ENCODE results near the gene RBBP8. TPM values are rescaled to one million over a fixed set of nuclear protein-coding genes. Genes with fewer than 3 reads are reported as not detected.

Gene RBBP8
- total and polyA plus RNA-seq, 2 experiments from 2014 or later = 13.1 to 25.7 TPM

DNA sequence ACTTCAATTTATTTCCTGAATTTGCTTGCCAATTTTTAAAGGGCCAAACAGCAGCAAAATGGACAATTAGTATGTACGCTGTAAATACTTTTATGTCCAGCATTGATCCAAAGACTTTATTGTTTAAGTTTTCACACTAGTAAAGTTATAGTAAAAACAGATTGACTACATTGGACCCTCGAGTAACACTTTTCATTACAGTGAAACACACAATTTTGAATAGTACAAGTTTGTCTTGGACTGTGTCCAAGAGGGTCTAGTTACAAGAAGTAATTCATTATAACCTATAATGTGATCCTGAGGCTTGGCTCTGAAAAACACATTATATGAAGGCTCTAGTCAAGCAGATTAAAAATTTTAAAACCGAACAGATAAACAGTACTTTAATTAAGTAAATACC lies 11.4 kb upstream of the RBBP8 start:
- 43% methylated on average over 3 of the region's 3 CpGs for WGBS (ENCODE audit: low lambda C conversion rate, missing lambda C conversion rate)
- Histone ChIP-seq H2AFZ (no peak overlapping the region), H3K9me2 (replicated peaks; ENCODE audit: insufficient read depth) (no peaks in the 10 kb centered on the region), H4K20me1 (ENCODE audit: insufficient read depth, poor library complexity, severe bottlenecking) (no peaks in the 10 kb centered on the region), H3K4me3 (no peak overlapping the region), H3K79me2 (no peaks in the 10 kb centered on the region), H3K27ac (no peak overlapping the region), H3K4me2 (no peak overlapping the region), H3K9me3 (ENCODE audit: low read depth) (no peaks in the 10 kb centered on the region), H3K4me1 (ENCODE audit: insufficient read depth) (no peaks in the 10 kb centered on the region), H3K36me3 (replicated peaks; ENCODE audit: insufficient read depth, low read depth) (no peaks in the 10 kb centered on the region), H3K27me3 (no peaks in the 10 kb centered on the region)
- no peak for DNase-seq (ENCODE audit: low spot score)
- TF ChIP-seq, protein P1, sequence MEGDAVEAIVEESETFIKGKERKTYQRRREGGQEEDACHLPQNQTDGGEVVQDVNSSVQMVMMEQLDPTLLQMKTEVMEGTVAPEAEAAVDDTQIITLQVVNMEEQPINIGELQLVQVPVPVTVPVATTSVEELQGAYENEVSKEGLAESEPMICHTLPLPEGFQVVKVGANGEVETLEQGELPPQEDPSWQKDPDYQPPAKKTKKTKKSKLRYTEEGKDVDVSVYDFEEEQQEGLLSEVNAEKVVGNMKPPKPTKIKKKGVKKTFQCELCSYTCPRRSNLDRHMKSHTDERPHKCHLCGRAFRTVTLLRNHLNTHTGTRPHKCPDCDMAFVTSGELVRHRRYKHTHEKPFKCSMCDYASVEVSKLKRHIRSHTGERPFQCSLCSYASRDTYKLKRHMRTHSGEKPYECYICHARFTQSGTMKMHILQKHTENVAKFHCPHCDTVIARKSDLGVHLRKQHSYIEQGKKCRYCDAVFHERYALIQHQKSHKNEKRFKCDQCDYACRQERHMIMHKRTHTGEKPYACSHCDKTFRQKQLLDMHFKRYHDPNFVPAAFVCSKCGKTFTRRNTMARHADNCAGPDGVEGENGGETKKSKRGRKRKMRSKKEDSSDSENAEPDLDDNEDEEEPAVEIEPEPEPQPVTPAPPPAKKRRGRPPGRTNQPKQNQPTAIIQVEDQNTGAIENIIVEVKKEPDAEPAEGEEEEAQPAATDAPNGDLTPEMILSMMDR (IDR thresholded peaks at IDR 0.05; ENCODE audit: poor library complexity) = no peak
- no peak for TF ChIP-seq EZH2 (IDR thresholded peaks at IDR 0.05; ENCODE audit: borderline replicate concordance)
- TF ChIP-seq EZH2phosphoT487 (IDR thresholded peaks at IDR 0.05; ENCODE audit: low read depth, severe bottlenecking, unreplicated experiment) = no peak

GRCh38 chr18:22924589-22924988 lies 8.5 kb upstream of the RBBP8 start:
- no peaks in the 10 kb centered on the region for H4K20me1 ChIP-seq (ENCODE audit: insufficient read depth, poor library complexity, severe bottlenecking)
- no peaks in the 10 kb centered on the region for H3K27me3 ChIP-seq
- no peaks in the 10 kb centered on the region for H3K79me2 ChIP-seq
- DNase-seq (ENCODE audit: low spot score) = no peak
- TF ChIP-seq EZH2 (IDR thresholded peaks at IDR 0.05; ENCODE audit: borderline replicate concordance) (no peak), EZH2phosphoT487 (IDR thresholded peaks at IDR 0.05; ENCODE audit: low read depth, severe bottlenecking, unreplicated experiment) (no peak)
- TF ChIP-seq, protein P1 (IDR thresholded peaks at IDR 0.05; ENCODE audit: poor library complexity) = no peak
- H3K9me2 ChIP-seq (replicated peaks; ENCODE audit: insufficient read depth) = no peaks in the 10 kb centered on the region
- 100% methylated on average over 2 of the region's 2 CpGs for WGBS (ENCODE audit: low lambda C conversion rate, missing lambda C conversion rate)
- no peaks in the 10 kb centered on the region for H3K4me1 ChIP-seq (ENCODE audit: insufficient read depth)
- no peak overlapping the region for H3K4me2 ChIP-seq
- H3K36me3 ChIP-seq (replicated peaks; ENCODE audit: insufficient read depth, low read depth) = no peaks in the 10 kb centered on the region
- no peak overlapping the region for H3K27ac ChIP-seq
- H3K9me3 ChIP-seq (ENCODE audit: low read depth) = no peaks in the 10 kb centered on the region
- no peak overlapping the region for H2AFZ ChIP-seq
- H3K4me3 ChIP-seq = no peak overlapping the region

DNA sequence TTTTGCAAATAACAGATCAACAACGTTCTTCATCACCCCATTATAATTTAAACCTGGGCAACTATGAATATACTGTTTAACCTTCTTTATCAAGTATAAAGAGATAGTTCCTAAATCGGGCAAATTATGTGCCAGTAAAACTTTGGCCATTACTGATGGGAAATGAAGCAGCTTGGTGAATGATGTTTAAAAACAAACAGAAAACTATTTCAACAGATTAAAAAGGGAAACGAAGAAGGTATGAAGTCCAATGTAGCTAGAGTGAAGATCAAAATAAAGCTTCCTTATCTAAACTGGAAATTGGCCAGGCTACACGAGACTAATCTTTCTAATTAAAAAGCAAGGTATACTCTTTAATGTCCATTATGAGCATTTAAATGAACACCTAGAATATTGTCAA lies 6.7 kb upstream of the RBBP8 start:
- H3K36me3 ChIP-seq (replicated peaks; ENCODE audit: insufficient read depth, low read depth) = no peaks in the 10 kb centered on the region
- TF ChIP-seq EZH2 (IDR thresholded peaks at IDR 0.05; ENCODE audit: borderline replicate concordance) (no peak), EZH2phosphoT487 (IDR thresholded peaks at IDR 0.05; ENCODE audit: low read depth, severe bottlenecking, unreplicated experiment) (no peak)
- TF ChIP-seq, protein P1 (IDR thresholded peaks at IDR 0.05; ENCODE audit: poor library complexity) = no peak
- H2AFZ ChIP-seq = no peak overlapping the region
- no peak overlapping the region for H3K4me3 ChIP-seq
- WGBS (ENCODE audit: low lambda C conversion rate, missing lambda C conversion rate) = 76% methylated on average over 4 of the region's 4 CpGs
- no peaks in the 10 kb centered on the region for H3K79me2 ChIP-seq
- no peaks in the 10 kb centered on the region for H3K4me1 ChIP-seq (ENCODE audit: insufficient read depth)
- no peaks in the 10 kb centered on the region for H3K9me2 ChIP-seq (replicated peaks; ENCODE audit: insufficient read depth)
- DNase-seq (ENCODE audit: low spot score) = no peak
- H3K27ac ChIP-seq = no peak overlapping the region
- no peak overlapping the region for H3K4me2 ChIP-seq
- H4K20me1 ChIP-seq (ENCODE audit: insufficient read depth, poor library complexity, severe bottlenecking) = no peaks in the 10 kb centered on the region
- no peaks in the 10 kb centered on the region for H3K27me3 ChIP-seq
- H3K9me3 ChIP-seq (ENCODE audit: low read depth) = no peaks in the 10 kb centered on the region

GRCh38 chr18:22928339-22928738 lies 4.8 kb upstream of the RBBP8 start:
- no peak overlapping the region for H3K27ac ChIP-seq
- no peaks in the 10 kb centered on the region for H3K27me3 ChIP-seq
- no peak overlapping the region for H3K4me3 ChIP-seq
- H2AFZ ChIP-seq = no peak overlapping the region
- no peaks in the 10 kb centered on the region for H3K36me3 ChIP-seq (replicated peaks; ENCODE audit: insufficient read depth, low read depth)
- DNase-seq (ENCODE audit: low spot score) = no peak
- no peak overlapping the region for H3K4me2 ChIP-seq
- H3K79me2 ChIP-seq = peaks cover 4% of the 10 kb centered on the region
- H4K20me1 ChIP-seq (ENCODE audit: insufficient read depth, poor library complexity, severe bottlenecking) = no peaks in the 10 kb centered on the region
- TF ChIP-seq EZH2phosphoT487 (IDR thresholded peaks at IDR 0.05; ENCODE audit: low read depth, severe bottlenecking, unreplicated experiment) = no peak
- TF ChIP-seq, protein P1 (IDR thresholded peaks at IDR 0.05; ENCODE audit: poor library complexity) = no peak
- TF ChIP-seq EZH2 (IDR thresholded peaks at IDR 0.05; ENCODE audit: borderline replicate concordance) = no peak
- no peaks in the 10 kb centered on the region for H3K4me1 ChIP-seq (ENCODE audit: insufficient read depth)
- no peaks in the 10 kb centered on the region for H3K9me3 ChIP-seq (ENCODE audit: low read depth)
- no peaks in the 10 kb centered on the region for H3K9me2 ChIP-seq (replicated peaks; ENCODE audit: insufficient read depth)
- WGBS (ENCODE audit: low lambda C conversion rate, missing lambda C conversion rate) = 93% methylated on average over 3 of the region's 3 CpGs

Measured in hepatocyte (in vitro differentiated cells).